HG03439 (cell line): ENCODE results near the gene NUP210.
A peak's percentile ranks its signal among the peaks of the same experiment; 100 is the strongest.
"Not testable (repeated sequence)": the region's sequence is repeated elsewhere in the genome, so short reads cannot be mapped to it uniquely, and the experiment has no call there.

ENCODE experiments used
- ATAC-seq: cut with Tn5 transposase; IDR thresholded peaks from one replicate; pipeline ENCODE4 v1.9.1; 2021; ENCODE audit warnings: mild to moderate bottlenecking, moderate library complexity; ENCODE audit not compliant: unreplicated experiment

The NUP210 gene

GRCh38 chr3:13420045-13420830 is at the start of gene NUP210:
TSS of gene NUP210 (minus strand) at chr3:13420322. CDS start at chr3:13420226, 96 bp downstream.
- ATAC-seq = peak; percentile 51

- ATAC-seq = no peak
Observed at GRCh38 chr3:13466781-13467180, 46.7 kb upstream of the NUP210 start.

- ATAC-seq = no peak
Observed at GRCh38 chr3:13465236-13465873, 45.2 kb upstream of the NUP210 start.

GRCh38 chr3:13463618-13464400 is 43.7 kb upstream of the NUP210 start:
- no peak for ATAC-seq

DNA sequence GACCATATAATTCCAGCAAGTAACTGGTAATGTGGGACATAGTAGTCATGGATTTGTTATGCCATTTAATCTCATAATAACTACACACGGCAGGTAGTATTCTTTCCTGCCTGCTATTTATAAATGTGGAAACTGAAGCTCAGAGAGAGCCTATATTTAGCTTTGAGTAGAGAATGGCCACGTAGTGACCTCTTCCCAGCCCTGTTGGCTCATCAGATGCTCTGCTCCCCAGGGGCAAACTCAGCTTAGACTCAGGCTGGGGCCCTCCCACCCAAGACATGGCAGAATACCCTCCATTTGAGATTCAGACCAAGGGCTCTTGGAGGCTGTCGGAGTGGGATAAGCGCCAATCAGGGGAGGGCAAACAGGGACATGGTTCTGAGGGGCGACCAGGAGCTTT is 42.7 kb upstream of the NUP210 start:
- ATAC-seq = no peak

- no peak for ATAC-seq
Observed at GRCh38 chr3:13462125-13462629, 42.1 kb upstream of the NUP210 start.

GRCh38 chr3:13461169-13462124 is 41.3 kb upstream of the NUP210 start:
- no peak for ATAC-seq

DNA sequence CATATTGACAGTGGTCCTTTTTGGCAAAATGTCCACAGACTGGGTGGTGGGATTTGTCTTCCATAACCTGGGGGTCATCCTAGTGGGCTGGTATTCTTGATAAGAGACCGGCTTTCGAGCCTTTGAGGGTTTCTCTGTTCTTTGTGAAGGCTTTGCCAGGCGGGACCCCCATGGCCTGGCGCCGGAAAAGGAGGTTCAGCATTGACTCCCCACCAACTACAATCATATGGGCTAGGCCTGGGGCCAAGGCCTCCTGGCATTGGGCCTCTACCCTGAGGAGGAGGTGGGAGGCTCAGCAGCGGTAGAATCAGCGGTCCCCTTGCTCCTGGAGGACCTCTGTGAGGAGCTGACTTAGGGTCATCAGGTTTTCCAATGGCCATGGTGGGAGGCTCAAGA is 40.2 kb upstream of the NUP210 start:
- no peak for ATAC-seq

DNA sequence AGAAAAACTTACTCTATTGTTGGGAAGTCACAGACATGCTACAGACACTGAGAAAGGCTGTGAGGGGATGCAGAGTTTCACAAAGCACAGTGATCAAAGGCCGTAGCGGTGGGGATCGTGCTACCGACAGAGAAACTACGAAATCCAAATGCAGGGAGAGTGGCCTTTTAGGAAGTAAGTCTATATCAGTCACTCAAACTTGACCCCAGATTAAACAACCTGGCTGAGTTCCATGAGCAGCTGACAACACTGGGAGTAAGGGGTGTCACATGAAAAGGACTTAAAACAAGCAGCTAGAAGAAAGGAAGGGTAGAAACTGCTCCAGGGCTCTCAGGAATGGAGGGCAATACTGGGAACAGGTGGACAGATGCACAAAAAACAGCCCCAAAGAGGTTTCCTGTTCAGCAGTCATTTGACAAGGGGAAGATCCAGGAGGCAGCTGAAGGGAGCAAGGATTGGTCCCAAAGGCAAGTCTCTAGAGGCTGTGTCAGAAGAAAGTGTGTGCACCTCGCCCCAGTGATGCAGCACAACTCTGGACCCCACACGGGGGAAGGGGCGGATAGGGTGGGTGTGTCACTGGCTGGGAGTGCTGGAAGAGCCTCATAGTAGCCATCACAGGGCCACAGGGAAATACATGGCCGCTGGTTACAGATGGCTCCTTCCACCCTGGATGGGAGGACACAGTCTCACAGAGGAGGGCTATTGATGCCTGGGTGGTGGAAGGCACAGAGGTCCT is 39.7 kb upstream of the NUP210 start:
- no peak for ATAC-seq

- no peak for ATAC-seq
Observed at GRCh38 chr3:13457593-13457992, 37.5 kb upstream of the NUP210 start.

DNA sequence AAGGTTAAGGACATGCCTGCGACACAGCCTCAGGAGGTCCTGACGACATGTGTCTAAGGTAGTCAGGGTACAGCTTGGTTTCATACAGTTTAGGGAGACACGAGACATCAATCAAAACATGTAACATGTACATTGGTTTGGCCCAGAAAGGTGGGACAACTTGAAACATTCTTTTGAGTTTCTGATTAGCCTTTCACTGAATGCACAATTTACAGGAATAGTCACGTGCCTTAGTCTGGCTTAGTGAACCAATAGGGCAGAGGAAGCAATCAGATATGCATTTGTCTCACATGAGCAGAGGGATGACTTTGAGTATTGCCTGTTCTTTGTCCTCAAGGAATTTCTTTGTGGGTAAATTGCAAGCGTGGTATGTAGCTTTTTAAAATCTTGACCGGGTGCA is 35.5 kb upstream of the NUP210 start:
- ATAC-seq = no peak

DNA sequence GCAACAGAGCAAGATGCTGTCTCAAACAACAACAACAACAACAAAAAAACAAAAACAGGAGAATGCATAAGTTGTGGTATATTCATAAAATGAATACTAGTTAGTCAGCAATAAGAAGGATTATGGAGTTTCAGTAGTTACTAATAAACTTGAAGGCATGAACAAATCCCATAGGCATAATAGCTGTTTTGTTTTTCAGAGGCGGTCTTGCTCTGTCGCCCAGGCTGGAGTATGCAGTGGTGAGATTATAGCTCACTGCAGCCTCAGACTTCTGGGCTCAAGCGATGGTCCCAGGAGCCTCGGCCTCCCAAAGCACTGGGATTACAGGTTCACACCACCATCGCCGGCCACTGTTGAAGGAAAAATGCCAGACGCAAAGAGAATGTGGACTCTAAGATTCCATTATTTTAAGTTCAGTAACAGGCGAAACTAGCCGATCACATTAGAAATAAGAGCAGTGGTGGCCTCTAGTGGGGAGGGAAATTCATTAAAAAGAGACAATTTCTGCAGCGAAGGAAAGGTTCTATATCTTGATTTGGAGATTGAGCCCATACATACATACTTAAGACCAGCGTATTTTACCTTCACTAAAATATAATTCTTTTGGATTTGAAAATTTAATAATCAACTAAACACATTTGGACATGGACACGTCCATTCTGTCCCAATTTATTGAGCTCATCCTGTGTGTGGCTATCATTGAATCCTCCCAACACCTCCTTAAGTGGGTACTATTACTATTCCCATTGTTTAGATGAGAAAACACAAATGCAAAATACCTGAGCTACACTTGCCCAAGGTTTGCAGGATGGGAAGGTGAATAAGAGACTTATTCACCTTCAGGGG is 32.6 kb upstream of the NUP210 start:
- ATAC-seq = no peak

- ATAC-seq = peak; percentile 11
Observed at GRCh38 chr3:13451301-13451673, 31.2 kb upstream of the NUP210 start.

- not testable (repeated sequence) for ATAC-seq
Observed at GRCh38 chr3:13442882-13443281, 22.8 kb upstream of the NUP210 start.

- no peak for ATAC-seq
Observed at GRCh38 chr3:13440204-13440817, 20.2 kb upstream of the NUP210 start.

DNA sequence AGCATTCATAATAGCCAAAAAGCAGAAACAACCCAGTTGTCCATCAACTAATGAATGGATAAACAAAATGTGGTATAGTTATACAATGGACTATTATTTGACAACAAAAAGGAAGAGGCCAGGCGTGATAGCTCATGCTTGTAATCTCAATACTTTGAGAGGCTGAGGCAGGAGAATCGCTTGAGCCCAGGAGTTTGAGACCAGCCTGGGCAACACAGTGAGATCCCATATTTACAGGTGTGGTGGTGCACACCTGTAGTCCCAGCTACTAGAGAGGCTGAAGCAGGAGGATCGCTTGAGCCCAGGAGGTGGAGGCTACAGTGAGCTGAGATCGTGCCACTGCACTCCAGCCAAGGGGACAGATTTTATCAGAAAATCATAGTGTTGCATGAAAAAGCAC is 16.1 kb upstream of the NUP210 start:
- ATAC-seq = not testable (repeated sequence)

GRCh38 chr3:13433912-13434311 is 13.8 kb upstream of the NUP210 start:
- no peak for ATAC-seq

GRCh38 chr3:13432093-13432492 is 12.0 kb upstream of the NUP210 start:
- no peak for ATAC-seq
